GM10847 (cell line): ENCODE data around the gene GATA5.

Source experiments
- POLR2A ChIP-seq: IDR thresholded peaks from 2 replicates; pipeline ENCODE4 v1.6.1; 2011; ENCODE audit not compliant: insufficient read length; ENCODE audit errors: extremely low read depth

GATA5 gene

DNA sequence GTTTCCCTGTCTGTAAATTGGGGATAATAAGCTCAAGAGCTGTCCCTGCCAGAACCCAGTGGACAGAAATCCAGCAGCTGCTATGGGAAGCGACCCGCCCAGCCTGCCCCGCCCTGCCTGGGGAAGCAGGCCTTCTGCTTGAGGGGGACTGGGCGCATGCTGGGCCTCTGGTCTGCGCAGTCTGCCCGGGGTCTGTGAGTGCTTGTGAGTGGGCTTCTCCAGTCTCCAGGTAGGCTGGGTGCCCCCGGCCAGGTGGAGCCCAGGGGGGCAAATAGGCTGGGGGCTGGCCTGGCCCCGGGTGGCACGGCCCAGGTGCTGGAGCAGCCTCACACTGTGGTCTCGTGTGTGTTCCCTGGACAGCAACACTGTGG, 47.8 kb downstream of the GATA5 start:
- no peak for TF ChIP-seq POLR2A

DNA sequence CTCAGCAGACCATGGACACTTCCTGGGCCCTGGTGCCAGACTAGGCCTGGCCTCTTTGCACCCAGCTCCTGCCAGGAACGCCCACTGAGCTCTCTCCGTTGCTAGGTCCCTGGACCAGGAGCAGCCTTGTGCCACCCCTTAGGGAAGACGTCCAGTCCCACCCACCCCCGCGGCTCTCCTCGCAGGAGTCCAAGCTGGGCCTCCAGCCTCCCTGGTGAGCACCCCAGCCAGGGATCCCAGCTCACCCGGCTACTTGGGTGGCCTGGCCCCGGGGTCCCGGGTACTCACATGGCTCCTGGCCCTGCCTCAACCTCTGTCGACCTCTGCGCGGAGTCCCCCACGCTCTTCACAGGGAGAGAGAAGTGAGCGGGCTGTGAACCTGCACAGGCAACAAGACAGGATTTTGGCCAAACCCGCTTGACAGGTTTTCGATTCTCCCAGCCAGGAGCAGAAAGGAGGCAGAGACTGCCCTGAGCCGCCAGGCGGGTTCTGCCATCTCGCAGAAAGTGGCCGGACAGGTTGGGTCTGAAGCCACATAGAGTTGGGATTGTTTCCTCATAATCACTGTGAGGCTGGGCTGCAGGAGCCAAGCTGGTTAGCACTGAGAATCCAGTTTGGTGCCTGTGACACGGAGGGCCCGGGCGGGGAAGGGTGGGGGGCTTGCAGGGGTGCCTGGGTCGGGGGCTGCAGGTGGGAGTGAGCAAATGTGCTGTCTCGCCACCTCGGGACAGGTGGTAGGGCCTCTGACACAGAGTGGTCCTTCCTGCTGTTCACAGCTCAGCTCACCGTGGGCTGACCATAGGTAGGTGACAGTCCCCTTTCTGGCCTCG, 48.4 kb downstream of the GATA5 start, which contains the start of gene RBBP8NL:
Gene RBBP8NL, minus strand, starts transcription at position 368 of the 830 bp plus-strand sequence. CDS start 7,892 bp downstream, outside the sequence.
- TF ChIP-seq POLR2A, result no peak

DNA sequence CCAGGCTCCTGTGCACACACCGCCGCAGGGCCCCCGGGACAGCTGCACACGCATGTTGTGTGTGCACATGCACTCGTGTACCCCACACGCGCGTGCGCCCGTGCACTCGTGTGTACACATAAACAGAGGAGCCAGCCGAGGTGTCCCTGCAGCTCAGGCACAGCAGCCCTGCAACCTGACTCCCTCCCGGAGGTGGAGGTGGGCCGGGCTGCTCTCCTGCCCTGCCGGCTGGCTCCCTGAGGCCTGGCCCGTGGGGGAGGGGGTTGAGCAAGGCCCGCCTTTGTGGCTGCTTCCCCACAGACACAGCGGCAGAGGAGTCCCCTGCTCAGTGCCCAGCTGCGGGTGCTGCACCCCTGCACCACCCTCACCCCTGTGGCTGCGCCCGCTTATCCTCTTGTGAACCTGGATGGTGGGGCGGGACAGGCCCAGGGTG, 49.1 kb downstream of the GATA5 start:
- no peak for TF ChIP-seq POLR2A

DNA sequence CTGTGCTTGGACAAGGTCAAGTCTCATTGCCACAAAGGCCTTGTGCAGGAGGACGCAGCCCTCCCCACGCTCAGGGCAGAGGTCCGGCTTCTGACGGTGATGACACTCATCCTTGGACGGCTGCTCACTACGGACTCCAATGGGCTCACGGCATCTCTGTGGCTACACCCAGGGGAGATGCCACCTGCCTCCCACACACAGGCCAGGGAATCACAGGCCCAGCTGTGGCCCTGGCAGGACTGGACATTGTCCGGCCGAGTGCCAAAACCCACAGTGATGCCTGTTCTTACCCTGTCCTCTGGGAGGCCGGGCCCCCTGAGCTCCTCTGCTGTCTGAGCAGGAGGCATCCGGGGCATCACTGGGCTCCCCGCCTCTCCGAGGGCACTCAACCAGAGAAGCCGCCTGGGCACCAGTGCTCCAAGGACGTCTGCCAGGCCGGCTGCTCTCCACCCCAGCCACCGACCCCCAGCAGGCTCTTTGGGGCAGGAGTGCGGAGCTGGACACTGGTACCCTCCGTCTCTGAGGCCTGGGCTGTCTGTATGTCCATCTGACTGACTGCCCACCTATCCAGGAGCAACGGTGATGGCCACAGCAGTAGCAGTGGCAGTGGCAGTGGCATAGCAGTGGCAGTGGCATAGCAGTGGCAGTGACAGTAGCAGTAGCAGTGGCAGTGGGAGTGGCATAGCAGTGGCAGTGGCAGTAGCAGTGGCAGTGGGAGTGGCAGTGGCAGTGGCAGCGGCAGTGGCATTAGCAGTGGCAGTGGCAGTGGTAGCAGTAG, 50.3 kb downstream of the GATA5 start:
- TF ChIP-seq POLR2A, result no peak

DNA sequence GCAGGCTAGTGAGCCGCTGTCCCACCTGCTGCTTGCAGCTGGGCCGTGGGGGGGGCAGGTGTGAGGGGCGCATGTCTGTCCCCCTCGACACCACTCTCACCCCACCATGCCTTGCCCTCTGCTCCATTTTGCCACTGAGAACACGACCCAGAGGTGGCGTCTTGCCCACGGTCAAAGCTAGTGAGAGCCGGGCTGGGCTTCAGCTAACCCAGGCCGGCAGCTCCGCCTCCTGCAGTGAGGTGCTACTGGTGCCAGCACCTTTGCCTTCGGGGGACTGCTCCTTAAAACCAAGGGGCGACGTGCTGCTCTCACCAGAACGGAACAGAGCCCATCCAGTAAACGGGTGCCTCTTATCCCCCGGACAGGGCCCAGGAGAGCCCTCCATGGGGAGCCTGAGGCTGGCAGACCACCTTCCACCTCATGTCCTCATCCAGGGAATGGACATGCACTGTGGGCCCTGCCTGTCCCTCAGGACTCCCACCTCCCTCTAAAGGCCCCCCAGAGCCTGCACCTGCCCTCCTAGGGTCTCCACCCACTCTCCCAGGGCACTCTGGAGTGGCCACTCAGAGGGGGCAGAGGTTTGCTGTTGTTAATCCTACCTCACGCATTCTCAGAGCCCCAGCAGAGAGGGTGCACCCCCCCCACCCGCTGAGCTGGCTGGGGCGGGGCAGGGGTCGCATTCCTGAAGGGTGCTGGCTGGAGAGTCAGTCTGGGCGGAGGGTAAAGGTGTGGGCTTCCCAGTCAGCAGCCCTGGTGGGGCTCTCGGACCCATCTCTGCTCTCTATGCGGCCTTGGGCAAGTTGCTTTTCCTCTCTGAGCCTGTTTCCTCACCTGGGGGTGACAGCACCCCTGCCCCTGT, 51.3 kb downstream of the GATA5 start:
- TF ChIP-seq POLR2A, result no peak

DNA sequence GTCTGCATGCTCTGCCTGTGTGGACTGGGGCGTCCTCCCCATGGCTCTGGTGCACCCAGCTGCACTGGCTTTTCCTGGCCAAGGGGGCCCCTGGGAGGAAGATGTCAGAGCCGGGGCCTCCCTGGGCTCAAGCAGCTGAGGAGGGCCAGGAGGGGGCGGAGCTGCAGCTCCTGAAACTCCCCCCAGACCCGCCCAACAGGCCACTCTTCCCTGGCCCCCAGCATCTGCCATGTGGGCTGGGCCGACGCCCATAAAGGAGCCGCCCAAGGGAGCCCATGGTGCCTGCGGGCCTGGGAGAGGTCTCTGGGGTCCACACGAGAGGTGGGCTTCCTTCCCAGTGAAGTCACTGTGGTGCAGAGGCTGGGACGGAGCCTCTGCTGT, 52.5 kb downstream of the GATA5 start:
- no peak for TF ChIP-seq POLR2A

DNA sequence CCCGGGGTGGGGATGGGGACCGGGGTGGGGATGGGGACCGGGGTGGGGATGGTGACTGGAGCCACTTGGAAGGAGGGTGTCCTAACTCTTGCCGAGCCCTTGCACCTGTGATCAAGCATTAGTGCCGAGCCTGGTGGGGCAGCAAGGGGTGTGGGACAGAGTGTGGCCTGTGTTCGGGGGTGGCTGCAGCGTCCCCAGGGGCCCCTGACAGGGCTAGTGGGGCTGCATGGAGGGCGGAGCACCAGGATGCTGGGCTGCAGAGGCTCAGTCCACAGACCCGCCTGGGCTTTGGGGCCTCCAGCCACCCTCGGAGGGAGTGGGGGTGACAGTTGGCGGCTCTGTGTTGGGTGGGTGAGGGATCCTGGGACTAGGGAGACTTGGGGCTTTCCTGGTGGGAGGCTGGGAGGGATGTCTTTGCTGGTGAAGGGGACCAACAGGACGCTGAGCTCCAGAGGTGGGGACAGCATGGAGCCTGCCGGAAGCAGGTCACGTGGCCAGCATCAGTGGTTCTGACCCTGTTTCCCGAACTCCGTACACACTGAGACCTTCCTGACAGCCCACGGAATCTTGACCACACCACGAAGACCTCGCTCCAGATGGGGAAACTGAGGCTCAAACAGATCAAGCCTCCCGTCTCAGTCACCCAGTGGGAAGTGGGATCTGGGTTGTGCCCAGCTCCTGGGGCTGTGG, 53.0 kb downstream of the GATA5 start:
- TF ChIP-seq POLR2A, result no peak

DNA sequence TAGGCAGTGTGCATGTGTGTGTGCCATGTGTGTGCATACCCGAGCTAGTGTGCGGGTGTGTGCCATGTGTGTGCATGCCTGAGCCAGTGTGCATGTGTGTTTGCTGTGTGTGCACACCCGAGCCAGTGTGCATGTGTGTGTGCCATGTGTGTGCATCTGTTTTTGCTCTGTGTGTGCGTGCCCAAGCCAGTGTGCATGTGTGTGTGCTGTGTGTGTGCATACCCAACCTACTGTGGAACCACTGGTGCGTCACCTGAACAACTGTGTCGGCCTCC, 54.1 kb downstream of the GATA5 start:
- no peak for TF ChIP-seq POLR2A

DNA sequence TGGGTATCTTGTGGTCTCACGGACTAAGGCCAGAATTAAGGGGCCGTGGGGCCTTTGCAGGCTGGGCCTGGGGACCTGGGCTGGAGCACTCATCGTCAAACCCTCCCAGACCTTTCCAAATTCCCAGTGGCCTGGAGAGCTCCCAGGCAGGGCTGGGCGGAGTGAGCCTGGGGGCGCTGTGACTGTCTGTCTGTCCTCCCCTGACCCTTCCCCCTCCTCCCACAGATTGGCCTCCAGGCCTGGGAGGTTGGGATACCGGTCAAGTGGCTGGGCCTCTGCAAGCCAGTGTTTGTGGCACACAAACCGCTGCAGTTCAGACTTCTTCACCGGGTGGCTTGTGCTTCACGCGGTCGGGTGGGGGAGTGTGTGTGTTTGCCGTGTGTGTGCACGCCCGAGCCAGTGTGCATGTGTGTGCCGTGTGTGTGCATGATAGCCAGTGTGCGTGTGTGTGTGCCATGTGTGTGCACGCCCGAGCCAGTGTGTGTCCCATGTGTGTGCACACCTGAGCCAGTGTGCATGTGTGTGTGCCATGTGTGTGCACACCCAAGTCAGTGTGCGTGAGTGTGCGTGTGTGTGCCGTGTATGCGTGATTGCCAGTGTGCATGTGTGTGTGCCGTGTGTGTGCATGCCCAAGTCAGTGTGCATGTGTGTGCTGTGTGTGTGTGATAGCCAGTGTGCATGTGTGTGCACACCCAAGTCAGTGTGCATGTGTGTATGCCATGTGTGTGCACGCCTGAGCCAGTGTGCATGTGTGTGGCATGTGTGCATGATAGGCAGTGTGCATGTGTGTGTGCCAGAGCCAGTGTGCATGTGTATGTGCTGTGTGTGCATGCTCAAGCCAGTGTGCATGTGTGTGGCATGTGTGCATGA, 54.7 kb downstream of the GATA5 start:
- TF ChIP-seq POLR2A, result no peak

DNA sequence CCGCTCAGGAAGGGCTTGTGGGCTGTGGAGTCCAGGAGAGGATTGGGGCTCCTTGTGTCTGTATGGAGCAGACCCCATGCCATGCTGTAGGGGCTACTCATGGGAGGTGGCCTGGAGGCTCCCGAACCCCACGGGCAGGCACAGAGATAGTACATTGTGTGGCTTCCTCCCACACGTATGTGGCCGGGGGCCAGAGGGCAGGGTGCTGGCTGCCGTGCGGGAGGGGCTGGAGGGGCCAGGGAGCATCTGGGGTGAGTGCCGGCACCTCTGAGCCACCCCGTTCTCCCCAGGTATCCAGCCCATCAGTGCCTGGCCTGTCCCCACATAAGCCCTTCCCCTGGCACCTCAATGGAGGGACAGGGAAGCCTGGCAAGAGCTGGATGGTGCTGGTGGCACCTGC, 56.0 kb downstream of the GATA5 start:
- no peak for TF ChIP-seq POLR2A

DNA sequence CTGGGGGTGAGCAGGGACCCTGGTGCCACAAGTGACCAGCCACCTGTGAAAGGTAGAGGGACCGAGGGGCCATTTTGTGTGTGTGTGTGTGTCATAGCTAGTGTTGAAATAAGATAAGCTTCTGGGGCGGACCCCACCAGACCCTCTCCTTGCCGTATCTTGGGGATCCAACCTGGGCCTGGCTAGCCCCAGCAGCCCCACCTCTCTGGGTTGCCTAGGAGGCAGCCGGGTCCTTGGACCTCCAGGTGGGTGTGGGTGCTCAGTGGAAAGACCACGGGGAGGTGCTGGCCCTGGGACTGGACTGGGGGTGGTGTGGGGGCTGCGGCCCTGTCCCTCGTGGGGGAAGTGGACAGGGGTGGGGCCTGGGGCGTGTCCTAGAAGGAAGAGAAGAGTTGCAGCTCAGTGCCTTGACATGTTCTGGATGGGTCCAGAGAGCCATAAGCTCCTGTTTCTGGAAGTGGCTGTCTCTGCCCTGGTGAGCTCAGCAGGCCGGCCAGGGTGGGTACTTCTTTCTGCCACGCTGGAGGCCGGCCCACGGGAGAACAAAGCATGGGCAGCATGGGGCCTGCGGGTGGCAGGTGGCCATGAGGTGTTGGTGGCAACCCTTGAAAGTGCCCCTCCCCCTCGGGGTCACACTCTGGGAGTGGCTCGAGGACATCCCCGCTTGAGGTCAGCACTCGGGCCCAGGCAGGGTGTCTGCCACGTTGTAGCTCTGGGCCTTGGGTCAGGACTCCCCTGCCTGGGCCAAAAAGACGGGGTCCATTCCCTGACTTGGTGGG, 56.9 kb downstream of the GATA5 start:
- TF ChIP-seq POLR2A, result no peak

DNA sequence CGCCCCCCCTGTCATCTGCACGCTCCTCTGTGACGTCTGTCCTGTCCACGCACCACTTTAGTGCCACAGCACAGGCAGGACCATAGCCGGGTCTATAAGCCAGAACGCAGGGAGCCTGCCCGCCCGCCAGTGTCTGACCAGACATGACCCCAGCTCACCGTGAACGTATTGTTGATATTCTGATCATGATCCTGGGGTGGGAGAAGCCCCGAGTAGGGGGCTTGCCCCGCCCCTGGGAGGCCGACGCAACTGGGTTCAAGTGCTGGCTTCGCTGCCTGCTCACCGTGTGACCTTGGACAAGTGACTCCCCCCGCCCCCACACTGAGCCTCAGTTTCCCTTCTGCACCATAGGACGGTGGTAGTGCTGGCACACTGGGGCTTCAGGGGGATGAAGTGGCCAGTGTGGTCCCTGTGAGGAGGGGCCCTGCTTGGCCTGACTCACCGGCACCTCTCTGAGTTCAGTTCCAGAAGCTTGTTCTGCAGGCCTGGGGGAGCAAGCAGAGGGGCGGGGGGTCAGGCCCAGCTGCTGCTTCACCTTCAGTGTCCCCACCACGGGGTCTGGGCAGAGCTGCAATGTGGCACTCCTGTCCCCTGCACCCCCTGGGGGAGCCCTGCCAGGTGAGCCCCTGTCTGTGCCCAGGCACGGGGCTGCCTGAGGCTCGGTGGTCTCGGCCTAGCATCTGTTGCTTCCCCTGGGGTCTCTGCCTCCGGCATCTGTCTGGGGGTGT, 57.6 kb downstream of the GATA5 start:
- TF ChIP-seq POLR2A, result no peak
